ENCODE results near the gene DNHD1.
A peak's percentile ranks its signal among the peaks of the same experiment; 100 is the strongest.

The DNHD1 gene

DNA sequence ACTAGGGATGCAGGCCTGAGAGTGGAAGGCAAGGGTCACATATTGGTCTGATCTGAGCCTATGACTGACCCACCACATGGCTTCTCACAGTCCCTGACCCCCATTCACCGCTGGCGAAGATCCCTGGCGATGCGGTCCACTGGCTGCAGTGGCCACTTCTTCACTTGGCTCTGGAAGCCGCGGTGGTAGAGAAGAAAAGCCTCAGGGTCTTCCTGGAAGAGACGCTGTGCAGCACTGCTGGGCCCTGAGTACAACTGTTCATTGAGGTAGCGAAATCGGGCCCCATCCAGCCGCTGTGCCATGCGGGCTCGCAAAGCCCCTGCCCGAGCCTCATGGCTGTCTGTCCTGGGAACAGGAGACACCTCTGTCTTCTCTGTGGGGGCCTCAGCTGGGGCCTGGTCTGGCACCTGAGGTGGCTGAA is 104.0 kb downstream of the DNHD1 start:
- TF ChIP-seq POLR2AphosphoS5 (IDR thresholded peaks at IDR 0.05; ENCODE audit: low read depth, low read length) (no peak), SIN3A (IDR thresholded peaks at IDR 0.05; ENCODE audit: borderline replicate concordance, insufficient read depth, low read length) (no peak), TAF1 (IDR thresholded peaks at IDR 0.05; ENCODE audit: borderline replicate concordance, insufficient read depth, low read length) (no peak), FOXP2 (optimal IDR thresholded peaks at IDR 0.05; ENCODE audit: borderline replicate concordance, extremely low read depth, extremely low read length, insufficient read depth) (no peak), REST (IDR thresholded peaks at IDR 0.05; ENCODE audit: insufficient read depth in 1 of 2, low read depth in 2 of 2, low read length in 2 of 2) (no peak)

DNA sequence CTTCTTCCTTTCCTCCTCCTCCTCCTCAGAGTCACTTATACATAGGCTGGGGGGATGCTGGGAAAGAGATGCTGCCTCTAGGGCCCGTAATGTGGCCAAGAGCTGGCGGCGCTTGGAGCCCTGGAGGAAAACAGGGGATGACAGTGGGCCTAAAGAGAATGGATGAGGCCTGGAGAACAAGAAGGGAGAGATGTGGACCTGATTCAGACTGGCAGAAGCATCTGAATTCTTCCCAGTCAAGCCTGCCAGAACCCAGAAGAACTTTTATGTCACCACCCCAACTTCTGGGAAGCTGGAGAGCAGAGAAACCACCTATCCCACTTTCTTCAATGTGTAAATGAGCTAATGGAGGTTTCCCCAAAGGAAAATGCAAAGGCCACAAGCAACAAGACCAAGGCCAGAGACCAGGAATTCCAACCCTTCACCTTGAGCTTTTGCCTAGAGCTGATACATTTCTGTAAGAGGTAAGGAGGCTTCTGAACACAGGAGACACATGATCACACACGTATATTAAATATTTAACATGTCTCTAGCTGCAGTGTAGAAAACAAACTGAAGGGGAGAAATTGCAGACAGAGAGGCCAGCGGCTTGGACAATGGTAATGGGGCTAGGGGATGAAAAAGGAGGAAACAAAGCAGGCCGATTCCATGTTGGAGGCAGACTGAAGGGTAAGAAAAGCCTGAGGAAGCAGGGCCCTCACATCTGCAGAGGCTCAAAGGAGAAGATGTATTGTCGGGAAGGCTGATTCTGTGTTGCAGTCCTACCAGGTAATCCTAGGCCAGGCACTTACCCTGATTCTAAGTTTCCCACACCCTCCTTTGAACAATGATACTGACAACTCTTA is 105.2 kb downstream of the DNHD1 start:
- TF ChIP-seq SIN3A (IDR thresholded peaks at IDR 0.05; ENCODE audit: borderline replicate concordance, insufficient read depth, low read length) (no peak), FOXP2 (optimal IDR thresholded peaks at IDR 0.05; ENCODE audit: borderline replicate concordance, extremely low read depth, extremely low read length, insufficient read depth) (no peak), REST (IDR thresholded peaks at IDR 0.05; ENCODE audit: insufficient read depth in 1 of 2, low read depth in 2 of 2, low read length in 2 of 2) (no peak), POLR2AphosphoS5 (IDR thresholded peaks at IDR 0.05; ENCODE audit: low read depth, low read length) (no peak), TAF1 (IDR thresholded peaks at IDR 0.05; ENCODE audit: borderline replicate concordance, insufficient read depth, low read length) (no peak)

DNA sequence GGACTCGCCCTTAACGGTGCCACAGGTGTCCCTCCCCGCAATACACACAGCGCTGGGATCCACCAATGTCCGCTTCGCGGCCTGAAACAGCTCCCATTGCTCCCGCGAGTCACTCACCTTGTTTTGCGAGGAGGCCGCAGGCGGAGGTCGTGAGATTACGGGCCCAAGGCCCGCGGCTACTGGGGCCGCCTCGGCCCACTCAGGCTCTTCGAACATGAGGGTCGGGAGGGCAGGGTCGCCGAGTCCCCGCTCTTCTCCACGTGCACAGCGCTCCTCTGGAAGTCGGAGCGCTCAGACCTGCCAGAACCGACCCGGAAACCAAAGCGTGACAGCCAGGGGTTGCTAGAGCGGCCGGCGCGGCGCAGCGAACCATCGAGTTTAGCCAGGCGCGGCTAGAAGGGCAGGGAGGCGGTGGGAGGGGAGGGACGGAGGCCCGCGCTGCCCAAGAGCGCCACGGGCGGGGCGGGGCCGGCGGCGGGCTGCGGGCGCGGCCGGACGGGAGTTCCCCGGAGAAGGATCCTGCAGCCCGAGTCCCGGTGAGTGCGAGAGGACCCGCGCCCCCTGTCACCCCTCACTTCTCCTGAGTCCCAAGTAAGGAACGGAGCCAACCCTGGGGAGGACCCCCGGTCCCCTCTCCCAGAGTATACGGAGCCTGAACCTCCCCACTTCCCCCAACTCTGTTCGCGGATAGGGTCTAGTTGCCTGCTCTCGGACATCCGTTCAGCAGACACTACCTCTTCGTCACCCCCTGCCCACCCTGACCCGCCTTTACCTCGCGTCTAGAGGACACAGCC is 106.4 kb downstream of the DNHD1 start, which contains the start of the genes ILK and RRP8:
ILK (plus strand) TSS at position 488 of the 794 bp plus-strand sequence. CDS start 498 bp downstream, outside the sequence.
RRP8 (minus strand) TSS at position 330 of the 794 bp plus-strand sequence; CDS start at position 216, 114 bp downstream.
- TF ChIP-seq SIN3A (IDR thresholded peaks at IDR 0.05; ENCODE audit: borderline replicate concordance, insufficient read depth, low read length) (peak; percentile 100), REST (IDR thresholded peaks at IDR 0.05; ENCODE audit: insufficient read depth in 1 of 2, low read depth in 2 of 2, low read length in 2 of 2) (peak in 1 of 2 experiments; percentile 71; a peak in 1 of 4 replicates), FOXP2 (optimal IDR thresholded peaks at IDR 0.05; ENCODE audit: borderline replicate concordance, extremely low read depth, extremely low read length, insufficient read depth) (peak; percentile 95), POLR2AphosphoS5 (IDR thresholded peaks at IDR 0.05; ENCODE audit: low read depth, low read length) (peak; percentile 96), TAF1 (IDR thresholded peaks at IDR 0.05; ENCODE audit: borderline replicate concordance, insufficient read depth, low read length) (peak; percentile 91)

DNA sequence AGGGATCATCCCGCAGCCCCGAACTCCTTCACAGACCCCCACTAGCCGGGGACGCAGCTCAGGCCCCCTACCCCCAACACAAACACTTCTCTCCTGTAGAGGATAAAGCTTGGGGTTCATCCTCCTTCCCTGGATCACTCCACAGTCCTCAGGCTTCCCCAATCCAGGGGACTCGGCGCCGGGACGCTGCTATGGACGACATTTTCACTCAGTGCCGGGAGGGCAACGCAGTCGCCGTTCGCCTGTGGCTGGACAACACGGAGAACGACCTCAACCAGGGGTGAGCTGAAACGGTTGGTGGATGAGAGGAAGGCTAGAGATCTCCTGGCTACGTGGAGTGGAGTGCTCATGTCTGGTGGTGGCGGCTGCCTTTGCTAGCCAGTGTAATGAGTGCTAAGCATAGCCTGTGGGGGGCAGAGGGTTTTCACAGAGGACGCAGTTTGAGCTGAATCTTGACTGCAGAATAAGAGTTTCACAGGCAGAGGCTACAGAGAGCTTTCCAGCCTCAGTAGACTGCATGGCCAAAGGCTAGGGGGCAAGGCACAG is 107.1 kb downstream of the DNHD1 start:
- TF ChIP-seq POLR2AphosphoS5 (IDR thresholded peaks at IDR 0.05; ENCODE audit: low read depth, low read length): peak; percentile 19; the same call in 1 of the 2 replicates
- peak; percentile 65; the same call in 1 of the 2 replicates for TF ChIP-seq TAF1 (IDR thresholded peaks at IDR 0.05; ENCODE audit: borderline replicate concordance, insufficient read depth, low read length)
- TF ChIP-seq FOXP2 (optimal IDR thresholded peaks at IDR 0.05; ENCODE audit: borderline replicate concordance, extremely low read depth, extremely low read length, insufficient read depth): no peak
- TF ChIP-seq REST (IDR thresholded peaks at IDR 0.05; ENCODE audit: insufficient read depth in 1 of 2, low read depth in 2 of 2, low read length in 2 of 2): no peak
- no peak; the same call in 1 of the 2 replicates for TF ChIP-seq SIN3A (IDR thresholded peaks at IDR 0.05; ENCODE audit: borderline replicate concordance, insufficient read depth, low read length)
